ENCODE results near the gene HIF3A.
A peak's percentile ranks its signal among the peaks of the same experiment; 100 is the strongest.

HIF3A gene

GRCh38 chr19:46347985-46348384 lies 51.1 kb downstream of the HIF3A start:
- peaks cover 6 to 59% (median 49%) of the 10 kb centered on the region in 4 donors for H3K4me1 ChIP-seq
- no peak for DNase-seq
- H3K36me3 ChIP-seq: peaks cover 0 to 5% (median 0%) of the 10 kb centered on the region in 3 donors
- H3K4me3 ChIP-seq: peak overlapping the region; percentile 71 to 90
- no peaks in the 10 kb centered on the region for H3K27me3 ChIP-seq
- no peak for TF ChIP-seq CTCF (IDR thresholded peaks at IDR 0.05)
- intact Hi-C loops (cut with DNase I; ENCODE audit: low total_unique reads): loop anchor here (10.0 kb wide), 1 partner anchor 63 kb away; no protein-coding TSS in a partner anchor
- H3K9me3 ChIP-seq: no peaks in the 10 kb centered on the region
- H3K27ac ChIP-seq: no peak overlapping the region

- peaks cover 10 to 19% (median 13%) of the 10 kb centered on the region in 3 donors for H3K36me3 ChIP-seq
- no peak for DNase-seq
- H3K9me3 ChIP-seq: no peaks in the 10 kb centered on the region
- no peak overlapping the region for H3K4me3 ChIP-seq
- no peak for TF ChIP-seq CTCF (IDR thresholded peaks at IDR 0.05)
- H3K27ac ChIP-seq: peak overlapping the region; percentile 69 to 71
- intact Hi-C loops (cut with DNase I; ENCODE audit: low total_unique reads): loop anchor here (10.0 kb wide), 1 partner anchor 65 kb away; no protein-coding TSS in a partner anchor
- no peaks in the 10 kb centered on the region for H3K27me3 ChIP-seq
- peaks cover 6 to 59% (median 52%) of the 10 kb centered on the region in 4 donors for H3K4me1 ChIP-seq
Observed at GRCh38 chr19:46349311-46349993, 52.6 kb downstream of the HIF3A start.

GRCh38 chr19:46350029-46350757 lies 53.4 kb downstream of the HIF3A start:
- Histone ChIP-seq H3K27me3 (no peaks in the 10 kb centered on the region), H3K4me3 (no peak overlapping the region), H3K4me1 (peaks cover 6 to 59% (median 52%) of the 10 kb centered on the region in 4 donors), H3K36me3 (peaks cover 18 to 27% (median 21%) of the 10 kb centered on the region in 3 donors), H3K27ac (peak overlapping the region; percentile 69 to 71), H3K9me3 (no peaks in the 10 kb centered on the region)
- intact Hi-C loops (cut with DNase I; ENCODE audit: low total_unique reads): no loop called here
- DNase-seq: no peak
- TF ChIP-seq CTCF (IDR thresholded peaks at IDR 0.05): no peak

- TF ChIP-seq CTCF (IDR thresholded peaks at IDR 0.05): no peak
- intact Hi-C loops (cut with DNase I; ENCODE audit: low total_unique reads): no loop called here
- Histone ChIP-seq H3K27ac (peak overlapping the region; percentile 69 to 71), H3K27me3 (no peaks in the 10 kb centered on the region), H3K9me3 (no peaks in the 10 kb centered on the region), H3K4me3 (no peak overlapping the region), H3K4me1 (peaks cover 6 to 59% (median 52%) of the 10 kb centered on the region in 4 donors), H3K36me3 (peaks cover 23 to 32% (median 25%) of the 10 kb centered on the region in 3 donors)
- no peak for DNase-seq
Observed at GRCh38 chr19:46350758-46351159, 53.9 kb downstream of the HIF3A start.

- peak overlapping the region in 1 of 2 donors; percentile 3 for H3K4me3 ChIP-seq
- peak; percentile 65 to 92 for DNase-seq
- no peaks in the 10 kb centered on the region for H3K9me3 ChIP-seq
- TF ChIP-seq CTCF (IDR thresholded peaks at IDR 0.05): no peak
- H3K4me1 ChIP-seq: peaks cover 6 to 56% (median 49%) of the 10 kb centered on the region in 4 donors
- H3K27ac ChIP-seq: peak overlapping the region; percentile 69 to 71
- intact Hi-C loops (cut with DNase I; ENCODE audit: low total_unique reads): no loop called here
- H3K27me3 ChIP-seq: no peaks in the 10 kb centered on the region
- H3K36me3 ChIP-seq: peaks cover 29 to 39% (median 32%) of the 10 kb centered on the region in 3 donors
Observed at GRCh38 chr19:46351241-46352041, 54.6 kb downstream of the HIF3A start.

Data from tibial artery (tissue), 4 donors.